ENCODE results near the gene ADAMTS2. TPM values are rescaled to one million over a fixed set of nuclear protein-coding genes. Genes with fewer than 3 reads are reported as not detected.

ADAMTS2 gene
- total and polyA plus RNA-seq, 2 of the 4 experiments (the other 2 are of a cell fraction) = 19.0 to 58.8 TPM

GRCh38 chr5:179331591-179332375 lies 13.5 kb downstream of the ADAMTS2 start:
- H4K8ac ChIP-seq (ENCODE audit: low read depth in 2 of 2, low read length in 2 of 2) = no peak overlapping the region
- H3K18ac ChIP-seq (ENCODE audit: low read depth, low read length) = no peak overlapping the region
- no peaks in the 10 kb centered on the region for H3K27me3 ChIP-seq (ENCODE audit: control insufficient read depth, insufficient read depth, low read length)
- no peak overlapping the region for H2BK20ac ChIP-seq (ENCODE audit: low read depth, low read length)
- H3K56ac ChIP-seq (ENCODE audit: extremely low read depth, insufficient read depth, low read length) = no peak overlapping the region
- no peak for ATAC-seq (ENCODE audit: low read depth)
- H3K14ac ChIP-seq (replicated peaks; ENCODE audit: low read depth, low read length) = no peak overlapping the region
- no peak overlapping the region for H2AFZ ChIP-seq (replicated peaks; ENCODE audit: low read length, poor library complexity)
- BruUV-seq (replicated peaks) = no TSS peak
- H2BK15ac ChIP-seq (ENCODE audit: low read depth, low read length) = no peak overlapping the region
- H3K4ac ChIP-seq (ENCODE audit: low read depth, low read length) = no peak overlapping the region
- peaks cover 3% of the 10 kb centered on the region; the same call in 1 of the 2 replicates for H3K9me1 ChIP-seq (ENCODE audit: insufficient read depth, low read length)
- no peak overlapping the region for H3K9ac ChIP-seq (ENCODE audit: low read depth, low read length)
- no peak overlapping the region for H4K91ac ChIP-seq (ENCODE audit: insufficient read depth, low read depth, low read length)
- POLR2A ChIA-PET (ENCODE audit: unreplicated experiment) = no interaction called here
- H3K23ac ChIP-seq (ENCODE audit: low read depth, low read length) = no peak overlapping the region
- WGBS, 2 experiments (ENCODE audit: extremely low coverage in 2 of 2, insufficient read length in 1 of 2) = 80% methylated on average over 1 of the region's 8 CpGs; no CpG with 5 or more reads in 1 of the 2 experiments
- H3K4me3 ChIP-seq (ENCODE audit: insufficient read depth, low read depth, low read length) = no peak overlapping the region
- no peak overlapping the region for H2AK5ac ChIP-seq (ENCODE audit: low read depth, low read length)
- TF ChIP-seq FOS (IDR thresholded peaks at IDR 0.05; ENCODE audit: low read depth, low read length) (no peak), MAFK (IDR thresholded peaks at IDR 0.05; ENCODE audit: low read depth, low read length) (no peak)
- H2BK5ac ChIP-seq (ENCODE audit: low read depth, low read length, poor library complexity, severe bottlenecking) = no peak overlapping the region
- DNase-seq = no peak
- intact Hi-C loops (cut with micrococcal nuclease) = no loop called here
- no peaks in the 10 kb centered on the region for H3K36me3 ChIP-seq (ENCODE audit: control insufficient read depth, insufficient read depth, low read length)
- peaks cover 24% of the 10 kb centered on the region for H4K20me1 ChIP-seq (ENCODE audit: insufficient read depth, low read length)
- H2AK9ac ChIP-seq (replicated peaks; ENCODE audit: low read depth, low read length, poor library complexity) = no peak overlapping the region
- CTCF ChIA-PET = no interaction called here
- no peak overlapping the region for H3K4me2 ChIP-seq (ENCODE audit: low read depth, low read length)
- in situ Hi-C loops (cut with MboI; ENCODE audit: low sequenced_read_pairs) = no loop called here
- dilution Hi-C loops (cut with HindIII; ENCODE audit: low sequenced_read_pairs, unreplicated experiment) = no loop called here
- H3K27ac ChIP-seq (ENCODE audit: insufficient read depth, low read length) = no peak overlapping the region
- no peak overlapping the region for H4K5ac ChIP-seq (ENCODE audit: low read depth, low read length)
- no peaks in the 10 kb centered on the region for H3K9me3 ChIP-seq (ENCODE audit: control insufficient read depth, insufficient read depth, low read length)
- peaks cover 32 to 48% of the 10 kb centered on the region in 2 experiments; a peak in 3 of 4 replicates for H3K79me1 ChIP-seq (ENCODE audit: low read depth in 1 of 2, low read length in 2 of 2)
- peaks cover 1% of the 10 kb centered on the region; the same call in 1 of the 2 replicates for H3K4me1 ChIP-seq (ENCODE audit: control insufficient read depth, insufficient read depth, low read length)
- H2BK120ac ChIP-seq (ENCODE audit: low read depth, low read length) = no peak overlapping the region
